ENCODE measurements around the gene COCH.
"Not testable (repeated sequence)": the region's sequence is repeated elsewhere in the genome, so short reads cannot be mapped to it uniquely, and the experiment has no call there.

Gene COCH

DNA sequence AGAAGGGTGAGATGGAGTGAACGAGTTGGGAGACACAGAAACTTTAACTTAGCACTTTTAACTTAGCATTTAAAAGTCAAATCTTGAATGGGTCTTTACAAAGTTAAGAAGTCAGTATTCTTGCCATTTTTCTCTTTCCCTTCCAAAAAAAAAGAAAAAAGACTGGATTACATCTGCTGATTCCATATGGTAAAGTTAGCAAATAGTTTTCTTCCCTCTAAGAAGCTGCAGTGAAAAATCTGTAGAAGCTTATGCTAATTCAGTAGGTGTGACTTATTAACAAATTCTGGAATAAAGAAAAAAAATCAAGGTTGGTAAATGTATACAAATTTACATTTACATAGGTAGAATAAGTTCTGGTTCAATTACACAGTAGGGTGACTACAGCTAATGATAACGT is 50.9 kb downstream of the COCH start:
- no peak for DNase-seq (ENCODE audit: low read depth in 3 of 3)

DNA sequence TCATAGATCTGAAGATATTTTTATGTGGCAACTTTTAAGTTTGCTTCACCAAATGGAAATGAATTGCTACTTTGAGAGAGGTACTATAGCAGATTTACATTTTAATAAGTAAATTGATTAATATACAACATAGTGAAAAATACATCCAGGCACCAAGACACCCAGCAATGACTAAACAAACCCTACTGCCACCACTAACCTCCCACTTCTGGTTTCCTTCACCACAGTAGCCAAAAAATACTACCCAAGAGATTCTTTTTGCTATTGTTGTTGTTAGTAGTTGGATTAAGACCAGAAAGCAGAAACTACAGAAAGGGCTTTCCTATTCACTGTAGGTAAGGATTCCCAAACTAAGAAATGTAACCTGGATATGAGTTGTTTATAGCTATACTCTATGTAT is 54.1 kb downstream of the COCH start:
- no peak for DNase-seq (ENCODE audit: low read depth in 3 of 3)

DNA sequence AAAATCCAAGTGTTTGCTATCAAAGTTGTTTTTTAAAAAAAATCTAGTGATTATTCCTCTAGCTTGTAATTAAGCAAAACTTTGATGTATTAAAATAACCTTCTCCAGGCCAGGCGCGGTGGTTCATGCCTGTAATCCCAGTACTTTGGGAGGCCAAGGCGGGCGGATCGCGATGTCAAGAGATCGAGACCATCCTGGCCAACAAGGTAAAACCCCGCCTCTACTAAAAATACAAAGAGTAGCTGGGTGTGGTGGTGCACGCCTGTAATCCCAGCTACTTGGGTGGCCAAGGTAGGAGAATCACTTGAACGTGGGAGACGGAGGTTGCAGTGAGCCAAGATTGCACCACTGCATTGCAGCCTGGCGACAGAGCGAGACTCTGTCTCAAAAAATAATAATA is 59.6 kb downstream of the COCH start:
- DNase-seq (ENCODE audit: low read depth in 3 of 3) = not testable (repeated sequence)

DNA sequence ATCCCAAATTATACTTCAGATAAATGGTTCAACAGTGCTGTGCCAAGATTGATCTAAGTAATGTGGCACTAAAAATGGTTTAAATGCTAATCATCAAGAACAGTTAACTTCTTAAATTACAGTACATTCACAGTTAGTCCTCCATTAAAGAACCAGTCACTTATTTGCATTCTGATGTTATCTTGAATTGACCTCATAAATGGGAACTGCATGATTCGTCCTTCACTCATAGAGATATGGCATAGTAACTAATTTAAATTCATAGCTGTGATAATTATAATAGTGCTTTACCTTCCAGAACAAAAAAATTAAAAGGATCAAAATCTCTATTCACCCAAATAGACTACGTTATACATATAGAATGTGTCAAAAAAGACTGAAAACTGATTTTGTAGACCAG is 61.1 kb downstream of the COCH start:
- no peak for DNase-seq (ENCODE audit: low read depth in 3 of 3)

DNA sequence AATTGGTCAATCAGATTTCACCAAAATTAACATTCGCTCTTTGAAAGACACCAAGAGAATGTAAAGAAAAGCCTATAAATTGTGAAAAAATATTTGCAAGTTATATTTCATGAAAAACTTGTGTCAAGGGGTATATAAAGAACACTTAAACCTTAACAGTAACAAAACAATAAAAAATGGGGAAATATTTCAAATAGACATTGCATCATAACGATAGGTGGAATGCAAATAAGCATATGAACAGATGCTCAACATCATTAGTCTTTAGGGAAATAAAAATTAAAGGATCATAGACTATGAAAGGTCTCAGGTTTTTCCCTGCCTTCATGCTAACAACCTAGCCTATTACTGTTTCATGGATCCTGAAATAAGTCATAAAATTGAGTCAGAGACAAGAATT is 64.3 kb downstream of the COCH start:
- DNase-seq (ENCODE audit: low read depth in 3 of 3) = no peak
